Measurements from ENCODE around the gene TMEM175. TPM values are rescaled to one million over a fixed set of nuclear protein-coding genes. Genes with fewer than 3 reads are reported as not detected.

The TMEM175 gene
- total and polyA plus RNA-seq, 2 of the 8 experiments (the other 6 are each of a cell fraction or from before 2014, with no cell fraction given): 4.9 to 20.7 TPM

GRCh38 chr4:998096-998691, 65.9 kb downstream of the TMEM175 start (continued):
- no peak for TF ChIP-seq CHD7 (IDR thresholded peaks at IDR 0.05; ENCODE audit: insufficient replicate concordance, low read length)
- TF ChIP-seq RAD21 (IDR thresholded peaks at IDR 0.05 in 1 of 2, conservative IDR thresholded peaks at IDR 0.05 in 1 of 2; ENCODE audit: low read depth in 2 of 2, low read length in 2 of 2): no peak
- no peak for TF ChIP-seq SRF (IDR thresholded peaks at IDR 0.05; ENCODE audit: low read depth, low read length)
